Measurements from ENCODE around the gene GLT6D1. TPM values are rescaled to one million over a fixed set of nuclear protein-coding genes. Genes with fewer than 3 reads are reported as not detected.

Gene GLT6D1
- total and polyA plus RNA-seq, 2 of the 8 experiments (the other 6 are each of a cell fraction or from before 2014, with no cell fraction given): 1.3 to 2.1 TPM

DNA sequence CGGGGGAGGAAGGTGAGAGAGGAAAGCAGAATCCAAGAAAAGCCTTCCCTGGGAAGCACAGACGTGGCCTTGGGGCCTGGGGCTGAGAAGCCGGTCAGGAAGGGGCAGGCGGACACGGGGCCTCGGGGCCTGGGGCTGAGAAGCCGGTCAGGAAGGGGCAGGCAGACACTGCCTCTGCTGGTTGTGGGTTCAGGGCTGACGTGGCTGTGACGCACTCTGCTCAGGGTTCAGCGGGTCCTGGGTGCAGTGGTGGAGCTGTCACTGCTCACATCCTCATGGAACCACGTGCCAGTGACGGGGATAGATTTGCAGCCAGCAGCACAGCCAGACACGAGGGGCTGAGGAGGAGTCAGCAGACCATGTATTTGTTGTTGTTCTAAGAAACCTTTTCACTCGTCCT lies 65.0 kb downstream of the GLT6D1 start:
- no peaks in the 10 kb centered on the region for H3K36me3 ChIP-seq (ENCODE audit: control insufficient read depth in 2 of 4, insufficient read depth in 4 of 4, low read length in 3 of 4)

More for the DNA sequence above, 65.0 kb downstream of the GLT6D1 start:
- CTCF ChIA-PET (ENCODE audit: partially characterized antibody): no interaction called here
- DNase-seq (ENCODE audit: low read depth in 1 of 2, low spot score in 2 of 2): no peak
- H2BK12ac ChIP-seq (ENCODE audit: low read depth, low read length): no peak overlapping the region
- no peak overlapping the region for H2BK15ac ChIP-seq (ENCODE audit: low read length)
- no peaks in the 10 kb centered on the region for H3K79me2 ChIP-seq (ENCODE audit: control insufficient read depth in 1 of 2, insufficient read depth in 2 of 2, low read length in 2 of 2)
- WGBS, 2 experiments (ENCODE audit: extremely low coverage in 1 of 2, insufficient coverage in 1 of 2, insufficient read length in 1 of 2, insufficient replicate concordance in 2 of 2, low coverage in 1 of 2, low lambda C conversion rate in 2 of 2, missing lambda C conversion rate in 1 of 2): 93% methylated on average over 14 of the region's 14 CpGs; no CpG with 5 or more reads in 1 of the 2 experiments
- POLR2A ChIA-PET (ENCODE audit: partially characterized antibody): no interaction called here
- H3K27ac ChIP-seq (ENCODE audit: low read depth, low read length): no peak overlapping the region
- no peaks in the 10 kb centered on the region for H3K79me1 ChIP-seq (ENCODE audit: low read depth, low read length)
- H3K4me3 ChIP-seq (ENCODE audit: extremely low read depth in 1 of 4, insufficient read depth in 2 of 4, low read depth in 3 of 4, low read length in 4 of 4): no peak overlapping the region
- no peak for FAIRE-seq
- TF ChIP-seq, protein P1, sequence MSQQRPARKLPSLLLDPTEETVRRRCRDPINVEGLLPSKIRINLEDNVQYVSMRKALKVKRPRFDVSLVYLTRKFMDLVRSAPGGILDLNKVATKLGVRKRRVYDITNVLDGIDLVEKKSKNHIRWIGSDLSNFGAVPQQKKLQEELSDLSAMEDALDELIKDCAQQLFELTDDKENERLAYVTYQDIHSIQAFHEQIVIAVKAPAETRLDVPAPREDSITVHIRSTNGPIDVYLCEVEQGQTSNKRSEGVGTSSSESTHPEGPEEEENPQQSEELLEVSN (IDR thresholded peaks at IDR 0.05): no peak
- H3K18ac ChIP-seq (ENCODE audit: extremely low read depth, low read length): no peak overlapping the region
- H3K56ac ChIP-seq (replicated peaks; ENCODE audit: insufficient read length, low read depth, low read length): no peak overlapping the region
- no peak overlapping the region for H4K5ac ChIP-seq (ENCODE audit: insufficient read length, low read depth, low read length)
- no peak overlapping the region for H3K4me2 ChIP-seq (ENCODE audit: insufficient read depth in 1 of 2, low read depth in 2 of 2, low read length in 2 of 2)
- H3K4me1 ChIP-seq (replicated peaks in 1 of 4; ENCODE audit: control insufficient read depth in 3 of 4, insufficient read depth in 4 of 4, low read length in 3 of 4): 0 out of 7 replicates have a peak, but pooled peaks cover 0 to 3% (median 0%) of the 10 kb centered on the region in 4 experiments
- no peak overlapping the region for H4K91ac ChIP-seq (replicated peaks; ENCODE audit: insufficient read length, low read length)
- H2BK5ac ChIP-seq (ENCODE audit: low read depth, low read length): no peak overlapping the region
- peaks cover 0 to 4% of the 10 kb centered on the region in 2 experiments for H4K20me1 ChIP-seq (replicated peaks in 1 of 2; ENCODE audit: control insufficient read depth in 1 of 2, insufficient read depth in 2 of 2, low read length in 2 of 2)
- H2BK20ac ChIP-seq (ENCODE audit: low read length): no peak overlapping the region
- H3K23ac ChIP-seq (ENCODE audit: insufficient read length): no peak overlapping the region
- no peaks in the 10 kb centered on the region for H3K27me3 ChIP-seq (replicated peaks in 1 of 4; ENCODE audit: control insufficient read depth in 3 of 4, extremely low read depth in 1 of 4, insufficient read depth in 3 of 4, low read length in 3 of 4)
- H3K9ac ChIP-seq (replicated peaks in 1 of 4; ENCODE audit: extremely low read depth in 1 of 4, low read depth in 3 of 4, low read length in 3 of 4): no peak overlapping the region
- H3K14ac ChIP-seq (ENCODE audit: insufficient read length): no peak overlapping the region
- peaks cover 21% of the 10 kb centered on the region; the same call in 1 of the 2 replicates for H3K23me2 ChIP-seq (ENCODE audit: low read depth, low read length)
- H3K9me3 ChIP-seq (ENCODE audit: insufficient read depth in 2 of 2, low read depth in 1 of 2, low read length in 1 of 2): peaks cover 0 to 6% of the 10 kb centered on the region in 2 experiments; a peak in 1 of 4 replicates
- H2AK5ac ChIP-seq (ENCODE audit: low read depth, low read length): no peak overlapping the region
- H3K4ac ChIP-seq (replicated peaks; ENCODE audit: insufficient read length, low read depth, low read length): no peak overlapping the region
- H4K8ac ChIP-seq (ENCODE audit: extremely low read depth, insufficient read depth, low read length): no peak overlapping the region
- no peak overlapping the region for H2AFZ ChIP-seq (ENCODE audit: low read length)
- H2BK120ac ChIP-seq (replicated peaks; ENCODE audit: low read depth, low read length): no peak overlapping the region

Other genes with a start within 250 kb of the GLT6D1 start
- 32.7 and 35.9 TPM in 2 replicates for gene PPP1R26, start 159.8 kb downstream of the GLT6D1 start, total RNA-seq (2021; fragmentation: NEBNext Ultra II Directional; extraction: Animal tissue kit (Norgen Biotek cat#: 25700))
- 9.8 and 17.4 TPM in 2 replicates for gene PPP1R26, start 159.8 kb downstream of the GLT6D1 start, polyA plus RNA-seq (2011; rRNA removed)
- 78.6 and 78.8 TPM in 2 replicates for gene MRPS2, start 138.9 kb downstream of the GLT6D1 start, total RNA-seq (2021; fragmentation: NEBNext Ultra II Directional; extraction: Animal tissue kit (Norgen Biotek cat#: 25700))
- gene MRPS2, start 138.9 kb downstream of the GLT6D1 start, polyA plus RNA-seq (2011; rRNA removed): 476 and 530 TPM in 2 replicates
- not detected in 2 replicates for gene LCN1, start 118.1 kb downstream of the GLT6D1 start, total RNA-seq (2021; fragmentation: NEBNext Ultra II Directional; extraction: Animal tissue kit (Norgen Biotek cat#: 25700))
- not detected in 2 replicates for gene LCN1, start 118.1 kb downstream of the GLT6D1 start, polyA plus RNA-seq (2011; rRNA removed)
- not detected in 2 replicates for gene OBP2A, start 93.4 kb downstream of the GLT6D1 start, total RNA-seq (2021; fragmentation: NEBNext Ultra II Directional; extraction: Animal tissue kit (Norgen Biotek cat#: 25700))
- gene OBP2A, start 93.4 kb downstream of the GLT6D1 start, polyA plus RNA-seq (2011; rRNA removed): not detected in 2 replicates
- gene PAEP, start 77.8 kb downstream of the GLT6D1 start, total RNA-seq (2021; fragmentation: NEBNext Ultra II Directional; extraction: Animal tissue kit (Norgen Biotek cat#: 25700)): not detected in 2 replicates
- 0.19 TPM in 1 of 2 replicates, not detected in the other for gene PAEP, start 77.8 kb downstream of the GLT6D1 start, polyA plus RNA-seq (2011; rRNA removed)
- gene LCN9, start 23.8 kb upstream of the GLT6D1 start, total RNA-seq (2021; fragmentation: NEBNext Ultra II Directional; extraction: Animal tissue kit (Norgen Biotek cat#: 25700)): 3.1 and 3.7 TPM in 2 replicates
- gene LCN9, start 23.8 kb upstream of the GLT6D1 start, polyA plus RNA-seq (2011; rRNA removed): 2.3 and 2.6 TPM in 2 replicates
- gene SOHLH1, start 59.9 kb upstream of the GLT6D1 start, total RNA-seq (2021; fragmentation: NEBNext Ultra II Directional; extraction: Animal tissue kit (Norgen Biotek cat#: 25700)): not detected in 2 replicates
- gene SOHLH1, start 59.9 kb upstream of the GLT6D1 start, polyA plus RNA-seq (2011; rRNA removed): 0.05 and 0.11 TPM in 2 replicates
- 0.13 and 0.44 TPM in 2 replicates for gene KCNT1, start 62.6 kb upstream of the GLT6D1 start, total RNA-seq (2021; fragmentation: NEBNext Ultra II Directional; extraction: Animal tissue kit (Norgen Biotek cat#: 25700))
- gene KCNT1, start 62.6 kb upstream of the GLT6D1 start, polyA plus RNA-seq (2011; rRNA removed): 0.20 and 0.35 TPM in 2 replicates

All from H1 (cell line).